GM18511 (cell line): Measurements from ENCODE around the gene LHX8.
"Not testable (repeated sequence)": the region's sequence is repeated elsewhere in the genome, so short reads cannot be mapped to it uniquely, and the experiment has no call there.

Source experiments
- ATAC-seq: cut with Tn5 transposase; IDR thresholded peaks from one replicate; pipeline ENCODE4 v1.9.1; 2021; ENCODE audit warnings: mild to moderate bottlenecking, moderate library complexity; ENCODE audit not compliant: unreplicated experiment

Gene LHX8

DNA sequence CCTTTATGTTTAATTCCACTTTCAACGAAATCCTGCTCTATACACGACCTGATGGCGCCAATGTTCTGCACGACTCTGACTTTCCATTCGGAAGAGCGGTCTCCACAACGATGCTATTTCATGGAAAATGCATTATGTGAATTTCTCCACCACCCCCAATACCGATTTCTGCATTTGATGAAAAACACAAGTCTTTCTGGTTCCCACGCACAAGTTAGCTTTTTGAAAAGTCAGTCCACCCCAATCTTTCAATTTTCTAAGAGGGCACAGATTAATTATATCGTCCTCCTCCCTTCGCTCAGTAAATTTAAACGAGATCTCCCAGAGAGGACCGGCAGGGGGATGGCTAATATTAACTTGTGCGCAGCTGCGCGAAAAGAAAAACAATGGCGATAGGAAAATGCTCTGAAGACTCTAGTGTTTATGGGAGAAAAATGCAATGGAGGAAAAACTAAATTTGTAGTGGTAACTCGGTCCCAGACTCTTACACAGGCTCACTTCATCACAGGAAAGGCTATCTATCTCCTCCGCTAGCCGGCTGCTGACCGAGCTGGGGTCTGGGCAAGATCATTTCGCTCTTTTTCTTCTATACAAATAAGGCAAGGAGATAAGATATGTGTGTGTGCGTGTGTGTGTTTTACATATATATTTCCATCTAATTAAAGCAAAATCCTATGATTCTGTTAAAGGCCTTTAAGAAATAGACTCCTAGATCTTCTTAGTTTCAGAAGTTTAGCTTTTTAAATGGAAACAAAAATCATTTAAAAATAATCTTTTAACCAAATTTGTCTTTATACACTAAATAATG is 1.2 kb upstream of the LHX8 start:
- no peak for ATAC-seq

DNA sequence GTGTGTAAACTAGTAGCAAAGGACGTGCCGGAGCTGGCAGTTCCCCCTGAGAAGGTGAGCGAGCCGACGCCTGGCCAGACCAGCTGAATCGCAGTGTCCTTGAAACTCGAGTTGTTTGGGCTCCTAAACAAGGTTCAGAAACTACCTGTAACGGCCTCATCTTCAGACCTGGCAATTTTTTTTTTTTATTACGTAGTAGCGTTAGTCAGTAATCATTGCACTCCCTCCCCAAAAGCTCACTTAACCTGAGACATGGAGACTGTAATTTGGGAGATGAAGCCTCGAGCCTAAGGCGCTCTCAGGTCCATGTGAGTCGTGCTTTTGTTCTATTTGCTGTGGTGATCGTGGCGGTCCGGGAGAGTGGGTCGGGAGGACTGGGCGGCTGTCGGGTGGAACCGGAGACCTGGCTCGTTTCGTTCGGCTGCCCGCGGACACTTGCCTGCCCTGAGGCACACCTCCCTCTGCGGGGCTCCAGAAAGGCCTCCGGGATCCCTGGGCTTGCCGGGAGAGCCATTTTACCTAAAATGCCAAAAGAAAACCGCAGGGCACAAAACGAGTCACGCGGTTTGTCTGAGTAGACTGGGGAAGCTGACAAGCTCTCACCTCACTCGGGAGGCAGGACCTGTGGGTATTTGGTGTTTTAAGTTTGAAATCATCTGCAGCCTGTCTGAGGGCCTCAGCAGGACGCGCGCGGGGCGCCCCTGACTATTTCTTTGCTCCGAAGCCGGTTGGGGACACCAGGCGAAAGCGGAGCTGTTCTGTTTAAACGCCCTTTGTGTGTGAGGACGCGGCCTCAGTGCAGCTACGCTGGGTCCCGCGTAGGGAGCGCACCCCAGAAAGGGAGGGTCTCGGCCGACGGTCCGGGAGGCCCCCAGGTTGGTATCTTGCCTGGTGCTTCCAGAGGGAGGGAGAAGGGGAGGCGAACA is 722 bp downstream of the LHX8 start:
- ATAC-seq, result peak; percentile 47

DNA sequence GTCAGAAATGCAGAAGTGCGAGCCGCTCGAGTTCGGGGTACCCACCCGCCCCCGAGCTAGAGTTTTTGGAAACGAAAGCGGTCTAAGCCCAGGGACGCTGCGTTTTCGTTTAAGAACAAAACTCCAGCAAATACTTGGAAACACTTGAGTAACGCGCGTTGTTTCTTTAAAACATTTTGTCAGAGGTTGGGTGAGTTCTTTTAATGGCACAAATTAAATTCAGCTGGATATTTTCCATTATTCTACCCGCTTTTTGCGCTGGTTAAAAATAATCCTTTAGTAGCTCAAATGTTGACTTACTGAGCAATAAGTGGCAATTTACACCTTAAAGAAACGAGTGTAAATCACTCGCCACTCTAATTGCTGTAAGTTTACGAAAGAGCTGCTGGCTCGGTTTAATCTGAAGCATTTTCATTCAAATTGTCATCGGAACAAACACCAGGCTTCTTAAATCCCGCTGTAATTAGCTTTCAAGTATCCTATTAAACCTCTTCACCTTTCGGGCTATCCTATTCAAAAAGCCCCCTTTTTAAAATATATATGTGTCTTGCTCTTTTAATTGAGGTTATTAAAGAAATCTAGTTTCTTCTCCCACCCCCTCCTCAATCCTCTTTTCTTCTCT is 1.5 kb downstream of the LHX8 start:
- peak; percentile 29 for ATAC-seq

DNA sequence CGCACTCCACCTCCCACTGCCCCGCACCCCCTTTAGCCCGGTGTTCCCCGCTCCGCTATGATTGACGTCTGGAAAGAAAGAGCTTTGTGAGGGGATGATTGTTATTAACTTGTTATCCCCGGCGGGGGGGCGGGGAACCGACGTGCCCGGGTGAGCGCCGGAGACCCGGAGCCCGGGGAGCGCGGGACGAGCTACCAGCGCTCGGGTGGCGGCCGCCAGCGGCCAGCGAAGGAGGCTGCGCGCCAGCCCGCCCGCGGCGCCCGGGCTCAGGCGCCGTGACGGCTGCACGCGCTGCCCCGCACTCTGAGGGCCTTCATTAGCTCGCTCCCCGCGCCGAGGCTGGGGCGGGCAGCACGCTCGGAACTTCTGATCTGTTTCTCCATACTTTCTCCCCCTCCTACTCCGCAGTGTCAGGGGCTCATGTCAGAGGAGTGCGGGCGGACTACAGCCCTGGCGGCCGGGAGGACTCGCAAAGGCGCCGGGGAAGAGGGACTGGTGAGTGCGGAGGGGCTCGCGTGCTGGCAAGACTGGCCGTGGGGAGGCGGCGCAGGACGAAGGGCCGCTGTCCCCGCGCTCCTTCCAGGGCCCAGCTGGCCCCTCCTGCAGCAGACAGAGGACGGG is 2.1 kb downstream of the LHX8 start:
- no peak for ATAC-seq

DNA sequence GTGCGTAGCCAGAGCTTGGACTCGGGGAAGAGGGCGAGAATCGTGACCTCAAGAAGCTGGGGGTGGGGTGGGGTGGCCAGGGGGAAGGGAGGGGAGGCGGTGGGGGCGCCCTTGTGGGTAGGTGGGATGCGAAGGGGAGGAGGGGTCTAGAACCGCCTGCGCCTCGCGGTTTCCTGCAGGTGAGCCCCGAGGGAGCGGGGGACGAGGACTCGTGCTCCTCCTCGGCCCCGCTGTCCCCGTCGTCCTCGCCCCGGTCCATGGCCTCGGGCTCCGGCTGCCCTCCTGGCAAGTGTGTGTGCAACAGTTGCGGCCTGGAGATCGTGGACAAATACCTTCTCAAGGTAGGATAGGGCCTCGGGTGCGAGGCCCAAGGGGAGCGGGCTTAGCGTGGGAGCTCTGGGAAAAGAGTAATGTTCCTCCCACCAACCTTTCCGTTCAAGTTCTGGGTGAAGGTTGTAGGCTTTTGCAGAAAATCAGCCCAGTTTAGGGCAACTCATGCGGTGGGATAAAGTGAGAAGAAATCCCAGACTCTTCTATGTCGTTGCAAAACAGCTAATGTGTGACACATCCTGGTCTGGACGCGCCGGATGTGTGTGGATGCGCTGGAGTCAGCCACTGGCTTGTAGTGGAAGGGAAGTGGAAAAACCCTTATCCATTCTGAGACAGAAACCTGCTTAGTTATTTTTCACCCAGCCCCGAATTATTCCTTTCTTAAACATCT is 2.9 kb downstream of the LHX8 start:
- ATAC-seq, result no peak

DNA sequence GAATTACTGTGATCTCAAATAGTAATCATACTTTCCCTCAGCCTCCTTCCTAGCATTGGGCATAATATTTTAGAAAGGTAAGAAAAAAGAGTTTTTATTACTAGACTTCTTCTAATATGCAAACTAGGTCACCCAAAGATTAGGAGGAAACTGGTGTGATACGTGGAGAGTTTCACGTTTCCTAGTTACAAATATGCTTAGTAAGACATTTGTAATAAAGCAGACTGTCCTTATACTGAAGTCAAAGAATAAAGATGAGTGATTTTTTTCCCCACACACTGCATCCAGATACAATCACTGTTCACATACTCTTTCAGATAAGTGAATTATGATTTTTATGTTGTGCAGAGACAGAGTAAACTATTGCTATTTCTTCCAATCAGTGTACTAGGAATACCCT is 17.9 kb downstream of the LHX8 start:
- ATAC-seq, result no peak

DNA sequence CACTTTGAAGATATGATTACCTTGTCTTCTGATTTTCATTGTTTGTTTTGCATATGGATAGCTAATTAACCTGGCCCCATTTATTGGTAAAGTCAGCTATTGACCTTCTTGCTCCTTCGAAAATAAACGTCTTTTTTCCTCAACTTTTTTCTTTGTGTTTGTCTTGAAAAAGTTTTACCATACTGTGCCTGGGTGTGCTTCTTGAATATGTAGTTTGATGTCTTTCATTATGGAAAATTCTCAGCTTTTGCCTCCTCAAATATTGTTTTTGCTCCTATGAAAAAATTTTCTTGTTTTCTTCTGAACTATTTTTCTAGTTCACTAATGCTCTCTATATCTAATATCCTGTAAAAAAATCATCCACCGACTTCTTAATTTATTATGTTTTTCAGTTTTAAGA is 25.0 kb downstream of the LHX8 start:
- ATAC-seq, result no peak

DNA sequence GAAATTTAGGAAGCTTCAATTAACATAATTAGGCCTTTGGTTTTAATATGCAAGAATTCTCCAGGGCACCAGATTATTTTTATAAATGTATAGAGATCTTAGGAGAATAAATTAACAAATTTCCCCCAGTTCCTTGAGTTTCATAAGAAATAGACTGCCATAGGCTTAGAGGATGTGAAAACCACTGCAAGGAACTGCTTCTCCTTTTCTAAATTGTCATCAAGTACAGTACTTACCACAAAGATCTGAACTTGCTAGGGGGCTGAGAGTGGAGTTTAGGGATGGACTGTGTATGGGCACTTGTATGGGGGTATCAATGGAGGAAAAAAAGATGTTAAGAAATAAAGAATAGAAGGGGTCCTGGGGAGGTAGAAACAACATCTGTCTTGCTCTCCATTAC is 31.1 kb downstream of the LHX8 start:
- ATAC-seq, result no peak

DNA sequence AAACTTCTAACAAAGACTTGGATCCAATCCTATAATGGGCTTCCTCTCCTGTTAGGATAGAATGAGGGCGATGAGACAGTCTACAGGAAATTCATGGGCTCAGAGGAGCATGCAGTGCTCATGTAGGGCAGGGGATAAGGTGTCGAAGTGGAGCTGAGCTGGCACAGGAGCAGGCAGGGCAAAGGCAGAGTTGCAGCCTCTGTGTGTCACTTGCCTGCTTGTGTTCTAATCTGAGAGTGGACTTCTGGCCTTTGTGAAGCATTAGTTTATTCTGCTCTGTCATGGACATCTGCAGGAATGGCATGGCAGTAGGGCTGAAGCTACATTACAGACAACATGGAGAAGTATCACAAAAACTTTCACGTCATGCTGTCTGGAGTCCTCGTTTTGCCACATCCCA is 32.6 kb downstream of the LHX8 start:
- ATAC-seq, result no peak

DNA sequence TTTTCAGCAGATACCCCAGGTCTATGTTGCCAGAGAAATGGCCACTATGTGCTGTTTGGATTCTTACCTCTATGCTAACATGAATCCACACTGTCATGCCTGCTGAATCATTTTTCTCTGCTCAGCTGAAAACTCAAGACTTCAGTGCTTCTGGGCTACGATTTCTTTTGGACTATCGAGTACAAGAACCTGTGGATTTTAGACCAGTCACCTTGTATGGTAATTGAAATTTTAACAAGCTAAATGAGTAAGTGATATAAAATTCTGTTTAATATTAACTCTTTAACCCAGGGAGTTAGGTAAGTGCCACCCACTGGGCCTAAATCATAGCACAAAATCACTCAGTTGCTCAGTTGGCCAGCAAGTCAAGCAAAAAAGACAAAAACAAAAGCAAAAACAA is 35.8 kb downstream of the LHX8 start:
- no peak for ATAC-seq

DNA sequence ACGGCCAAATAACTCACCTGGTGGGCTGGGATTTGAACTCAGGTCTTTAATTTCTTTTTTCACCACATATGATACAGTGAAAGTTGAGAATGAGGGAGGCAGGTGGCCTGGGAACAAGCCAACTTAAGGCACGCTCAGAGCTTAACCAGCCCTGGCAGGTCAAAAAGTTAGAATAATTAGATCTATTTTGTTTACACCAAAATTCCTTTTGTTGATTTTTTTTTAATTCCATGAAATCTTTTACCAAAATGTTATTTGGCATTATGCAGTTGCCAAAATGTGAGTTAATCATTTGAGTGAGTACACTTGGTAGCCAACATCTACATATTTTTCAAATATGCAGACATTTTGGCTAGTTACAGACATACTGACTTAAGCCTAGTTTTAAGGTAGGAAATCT is 36.8 kb downstream of the LHX8 start:
- no peak for ATAC-seq

DNA sequence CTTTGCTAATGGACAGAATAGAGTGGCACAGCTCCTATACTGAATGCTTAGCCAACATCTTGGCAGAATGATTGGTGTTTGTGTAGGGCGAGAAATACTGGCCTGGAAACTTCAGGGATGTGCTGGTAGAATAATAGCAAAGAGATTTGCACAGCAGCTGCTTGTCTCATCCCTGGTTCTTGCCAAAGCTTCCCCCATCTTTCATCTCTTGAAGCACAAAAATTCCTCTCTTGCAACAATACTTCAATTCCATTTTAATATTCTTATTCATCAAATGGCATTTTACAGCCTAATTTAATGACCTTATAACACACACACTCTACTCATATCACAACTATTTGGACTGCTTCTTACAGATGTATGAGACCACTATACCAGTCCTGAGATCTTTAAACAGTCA is 37.7 kb downstream of the LHX8 start:
- no peak for ATAC-seq

DNA sequence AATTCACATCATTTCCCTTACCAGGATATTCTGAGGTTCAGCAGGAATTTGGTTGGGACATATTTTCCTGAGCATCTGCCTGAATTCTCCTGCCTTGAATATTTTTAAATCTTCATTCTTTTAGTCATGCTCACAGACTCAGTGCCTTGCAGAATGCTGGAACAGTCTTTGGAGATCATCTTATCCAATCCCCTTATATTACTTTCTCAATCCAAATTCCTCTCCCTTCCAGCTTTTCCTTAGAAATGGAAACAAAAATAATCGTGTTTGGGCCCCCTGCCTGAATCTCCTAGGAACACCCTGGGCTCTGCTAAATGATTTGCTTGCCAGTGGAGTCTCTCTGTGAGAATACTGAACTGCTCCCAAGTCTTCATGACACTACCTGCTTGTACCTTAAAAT is 38.4 kb downstream of the LHX8 start:
- no peak for ATAC-seq

DNA sequence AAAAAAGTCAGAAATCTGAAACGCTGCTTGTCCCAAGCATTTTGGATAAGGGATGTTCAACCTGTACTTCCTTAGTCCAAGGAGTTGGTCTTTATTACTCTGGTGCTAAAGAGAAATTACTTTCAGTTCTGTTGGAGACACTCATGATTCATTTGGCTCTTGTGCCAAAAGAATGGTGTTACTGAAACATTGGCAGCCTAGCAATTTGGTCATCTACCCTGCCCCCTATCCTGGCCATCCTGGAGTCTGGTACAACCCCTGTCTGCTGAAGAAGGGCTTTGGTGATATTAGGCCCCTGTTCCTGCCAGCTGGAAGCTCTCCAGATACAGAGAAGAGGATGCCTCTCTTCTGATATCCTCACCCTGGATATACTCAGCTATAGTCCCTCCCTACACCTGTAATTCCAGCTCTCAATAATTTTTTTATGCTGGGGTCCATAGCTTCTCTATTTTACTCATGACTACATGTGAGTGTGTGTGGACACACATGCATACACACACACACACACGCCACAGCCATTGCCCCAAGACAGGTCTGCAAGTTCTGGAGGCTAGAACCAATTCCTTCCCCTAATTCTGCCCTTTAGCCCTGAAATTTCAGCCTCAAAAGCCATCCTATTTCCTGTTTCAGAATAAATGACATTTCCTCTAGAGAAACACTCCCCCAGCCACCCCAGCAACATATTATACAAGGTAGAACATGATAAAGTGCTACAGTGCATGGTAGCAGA is 40.0 kb downstream of the LHX8 start:
- ATAC-seq, result no peak

DNA sequence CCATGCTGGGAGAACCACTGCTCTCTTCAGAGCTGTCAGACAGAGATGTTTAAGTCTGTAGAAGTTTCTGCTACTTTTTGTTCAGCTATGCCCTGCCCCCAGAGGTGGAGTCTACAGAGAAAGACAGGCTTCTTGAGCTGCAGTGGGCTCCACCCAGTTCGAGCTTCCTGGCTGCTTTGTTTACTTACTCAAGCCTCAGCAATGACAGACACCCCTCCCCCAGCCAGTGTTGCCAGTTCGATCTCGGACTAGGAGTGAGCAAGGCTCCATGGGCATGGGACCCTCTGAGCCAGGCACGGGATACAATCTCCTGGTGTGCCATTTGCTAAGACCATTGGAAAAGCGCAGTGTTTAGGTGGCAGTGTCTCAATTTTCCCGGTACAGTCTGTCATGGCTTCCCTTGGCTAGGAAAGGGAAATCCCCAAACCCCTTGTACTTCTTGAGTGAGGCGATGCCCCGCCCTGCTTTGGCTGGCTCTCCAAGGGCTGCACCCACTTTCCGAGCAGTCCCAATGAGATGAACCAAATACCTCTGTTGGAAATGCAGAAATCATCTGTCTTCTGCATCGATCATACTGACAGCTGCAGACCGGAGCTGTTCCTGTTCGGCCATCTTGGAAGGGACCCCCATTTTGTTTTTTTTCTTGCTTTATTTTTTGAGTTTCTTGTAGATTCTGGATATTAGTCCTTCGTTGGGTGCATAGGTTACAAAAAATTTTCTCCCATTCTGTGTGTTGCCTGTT is 47.2 kb downstream of the LHX8 start:
- ATAC-seq, result not testable (repeated sequence)

DNA sequence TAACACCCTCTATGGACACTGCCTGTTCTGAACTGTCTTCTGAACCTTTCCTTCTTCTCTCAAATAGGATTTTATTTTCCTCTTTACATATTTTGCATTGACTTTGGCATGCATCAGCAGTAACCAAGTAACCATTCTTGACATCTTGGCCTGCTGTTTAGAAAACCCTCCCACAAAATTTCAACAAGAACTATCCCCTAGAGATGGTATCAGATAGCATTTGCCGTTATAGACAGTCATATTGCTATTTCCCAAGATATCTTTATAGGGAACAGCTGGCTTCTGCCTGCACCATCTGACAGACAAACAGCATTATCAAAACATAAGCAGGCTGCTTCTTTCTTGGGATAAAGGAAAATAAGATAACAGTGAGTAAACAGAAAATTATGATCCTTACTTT is 54.7 kb downstream of the LHX8 start:
- ATAC-seq, result no peak

DNA sequence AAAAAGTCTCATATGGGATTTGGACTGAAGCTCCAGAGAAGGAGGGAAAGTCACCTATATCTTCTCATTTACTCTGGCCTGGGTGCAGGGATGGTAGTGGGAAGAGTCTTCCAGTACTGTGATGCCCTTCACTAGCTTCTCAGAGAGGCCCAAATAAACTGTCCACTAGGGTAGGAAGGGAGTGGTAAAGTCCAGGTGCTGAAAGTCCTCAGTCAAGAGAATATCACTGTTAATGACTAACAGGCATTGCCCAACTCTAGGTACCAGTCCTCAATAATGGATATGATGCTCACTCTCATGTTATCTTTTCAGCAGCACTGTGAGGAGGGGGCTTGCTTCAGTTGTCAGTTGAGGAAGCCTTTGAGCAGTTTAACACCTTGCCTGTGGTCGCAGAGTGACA is 64.0 kb downstream of the LHX8 start:
- ATAC-seq, result no peak

DNA sequence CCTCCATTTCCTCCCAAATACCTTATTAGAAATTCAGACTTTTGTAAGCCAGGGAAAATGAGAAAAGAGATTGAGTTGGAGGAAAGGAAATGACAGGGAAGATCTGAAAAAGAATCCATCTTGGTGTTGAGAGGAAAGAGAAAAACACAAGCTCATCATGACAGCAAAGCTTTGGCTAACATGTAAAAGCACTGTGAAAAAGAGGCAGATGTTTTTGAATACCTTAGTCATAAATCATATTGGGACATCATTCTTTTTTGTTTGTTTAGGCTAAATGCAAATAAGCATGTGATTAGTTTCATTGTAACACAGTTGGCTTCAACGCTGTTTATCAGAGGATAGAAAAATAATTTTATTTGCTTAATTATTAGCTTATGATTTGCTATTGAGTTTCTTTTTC is 64.6 kb downstream of the LHX8 start:
- ATAC-seq, result no peak

DNA sequence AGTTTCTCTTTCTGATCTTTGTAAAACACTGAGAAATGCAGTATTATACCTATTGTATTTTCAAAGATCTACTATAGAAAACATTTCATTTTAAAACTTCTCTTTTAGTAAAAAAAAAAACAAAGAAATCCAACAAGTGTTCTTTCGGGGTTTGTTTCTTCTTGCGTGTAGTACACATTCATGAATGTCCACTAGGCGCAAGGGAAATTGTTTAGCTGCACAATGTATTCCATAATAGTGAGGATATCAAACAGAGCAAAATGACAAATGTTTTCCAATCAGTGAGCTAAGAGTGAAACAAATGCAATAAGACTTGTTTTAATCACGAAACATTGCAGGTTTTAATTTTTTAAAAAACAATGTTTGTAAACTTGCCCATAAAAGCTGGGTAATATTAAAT is 68.6 kb downstream of the LHX8 start:
- ATAC-seq, result no peak
